ENCODE data around the gene BCDIN3D. TPM values are rescaled to one million over a fixed set of nuclear protein-coding genes. Genes with fewer than 3 reads are reported as not detected.

Gene BCDIN3D
- total RNA-seq, 1 experiment from 2014 or later: 3.3 TPM

DNA sequence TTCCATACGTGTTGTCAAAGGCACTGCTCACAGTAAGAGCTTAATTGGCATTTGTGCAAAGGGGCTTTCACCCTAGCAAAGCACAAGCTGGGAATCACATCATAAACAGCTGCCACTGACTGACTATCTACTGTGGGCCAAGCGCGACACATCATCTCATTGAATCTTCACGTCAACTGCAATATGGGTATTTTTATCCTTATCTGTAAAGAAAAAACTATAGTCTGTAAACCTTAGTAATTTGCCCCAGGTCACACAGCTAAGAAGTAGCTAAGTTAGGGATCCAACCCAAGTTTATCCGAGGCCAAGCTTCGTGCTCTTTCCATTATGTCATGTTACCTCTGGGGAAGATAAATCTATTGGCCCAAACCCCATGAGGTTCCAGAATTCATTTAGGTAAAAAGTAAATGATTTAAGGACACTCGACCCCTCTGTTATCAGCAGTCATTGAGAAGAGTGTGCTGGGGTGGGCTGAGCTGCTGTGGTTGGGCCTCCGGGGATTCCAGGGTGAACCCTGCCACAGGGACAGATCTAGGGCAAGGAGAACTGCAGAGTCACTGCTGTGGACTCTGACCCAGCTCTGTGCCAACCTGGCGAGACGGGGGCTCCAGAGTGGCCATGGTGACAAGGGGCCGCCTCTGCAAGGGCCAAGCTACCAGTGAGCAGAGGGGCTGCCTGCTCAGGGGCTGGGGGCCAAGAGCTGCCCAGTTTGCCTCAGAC is 42.3 kb downstream of the BCDIN3D start:
- Histone ChIP-seq H2BK12ac (ENCODE audit: insufficient read length, low read depth, low read length) (no peak overlapping the region), H3K4me2 (ENCODE audit: insufficient read depth, insufficient read length, low read length) (no peak overlapping the region), H3K27me3 (ENCODE audit: insufficient read depth, low read length) (no peaks in the 10 kb centered on the region), H4K8ac (replicated peaks; ENCODE audit: insufficient read length, low read depth, low read length) (no peak overlapping the region), H3K27ac (ENCODE audit: insufficient read length, low read depth, low read length) (no peak overlapping the region), H3K79me1 (ENCODE audit: insufficient read depth, low read depth, low read length, poor library complexity, severe bottlenecking) (no peaks in the 10 kb centered on the region), H3T11ph (ENCODE audit: low read length) (no peak overlapping the region), H2AFZ (ENCODE audit: low read length) (no peak overlapping the region), H3K14ac (ENCODE audit: insufficient read depth, low read length) (no peak overlapping the region), H3K4ac (ENCODE audit: low read depth, low read length) (no peak overlapping the region), H3K9me3 (ENCODE audit: control insufficient read depth, low read depth, low read length) (no peaks in the 10 kb centered on the region), H2BK120ac (ENCODE audit: low read depth, low read length, poor library complexity, severe bottlenecking) (no peak overlapping the region), H4K91ac (ENCODE audit: insufficient read length, low read depth, low read length) (no peak overlapping the region), H4K5ac (ENCODE audit: insufficient read length, low read depth, low read length) (no peak overlapping the region), H3K4me1 (ENCODE audit: insufficient read depth, low read length) (no peaks in the 10 kb centered on the region), H4K20me1 (ENCODE audit: control insufficient read depth, insufficient read depth, insufficient read length) (no peaks in the 10 kb centered on the region), H3K18ac (ENCODE audit: insufficient read length, low read depth, low read length) (no peak overlapping the region), H2AK5ac (ENCODE audit: insufficient read length, low read length) (no peak overlapping the region), H2BK20ac (ENCODE audit: low read depth, low read length, poor library complexity, severe bottlenecking) (no peak overlapping the region), H3K9ac (ENCODE audit: extremely low read depth, insufficient read length, low read length) (no peak overlapping the region), H3K23ac (ENCODE audit: insufficient read length, low read depth, low read length) (no peak overlapping the region), H3K23me2 (ENCODE audit: insufficient read length, low read depth, low read length, poor library complexity, severe bottlenecking) (no peaks in the 10 kb centered on the region), H2BK5ac (ENCODE audit: insufficient read length, low read length) (no peak overlapping the region), H2BK15ac (ENCODE audit: low read depth, low read length) (no peak overlapping the region), H3K79me2 (ENCODE audit: insufficient read depth, low read length) (no peaks in the 10 kb centered on the region), H3K56ac (ENCODE audit: insufficient read length, low read depth, low read length) (no peak overlapping the region)
- peaks cover 16 to 58% (median 22%) of the 10 kb centered on the region in 3 experiments for H3K36me3 Mint-ChIP-seq (ENCODE audit: insufficient read depth in 1 of 3, low read depth in 3 of 3)
- no peak for DNase-seq
- TF ChIP-seq, protein P1, sequence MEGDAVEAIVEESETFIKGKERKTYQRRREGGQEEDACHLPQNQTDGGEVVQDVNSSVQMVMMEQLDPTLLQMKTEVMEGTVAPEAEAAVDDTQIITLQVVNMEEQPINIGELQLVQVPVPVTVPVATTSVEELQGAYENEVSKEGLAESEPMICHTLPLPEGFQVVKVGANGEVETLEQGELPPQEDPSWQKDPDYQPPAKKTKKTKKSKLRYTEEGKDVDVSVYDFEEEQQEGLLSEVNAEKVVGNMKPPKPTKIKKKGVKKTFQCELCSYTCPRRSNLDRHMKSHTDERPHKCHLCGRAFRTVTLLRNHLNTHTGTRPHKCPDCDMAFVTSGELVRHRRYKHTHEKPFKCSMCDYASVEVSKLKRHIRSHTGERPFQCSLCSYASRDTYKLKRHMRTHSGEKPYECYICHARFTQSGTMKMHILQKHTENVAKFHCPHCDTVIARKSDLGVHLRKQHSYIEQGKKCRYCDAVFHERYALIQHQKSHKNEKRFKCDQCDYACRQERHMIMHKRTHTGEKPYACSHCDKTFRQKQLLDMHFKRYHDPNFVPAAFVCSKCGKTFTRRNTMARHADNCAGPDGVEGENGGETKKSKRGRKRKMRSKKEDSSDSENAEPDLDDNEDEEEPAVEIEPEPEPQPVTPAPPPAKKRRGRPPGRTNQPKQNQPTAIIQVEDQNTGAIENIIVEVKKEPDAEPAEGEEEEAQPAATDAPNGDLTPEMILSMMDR (conservative IDR thresholded peaks at IDR 0.05): no peak
- H3K27me3 Mint-ChIP-seq (ENCODE audit: low read depth): no peaks in the 10 kb centered on the region
- H3K4me3 Mint-ChIP-seq: no peak overlapping the region
- peak overlapping the region in 1 of 3 experiments; percentile 31; a peak in 1 of 7 replicates for H3K27ac Mint-ChIP-seq
- no peaks in the 10 kb centered on the region for H3K9me3 Mint-ChIP-seq
- WGBS (ENCODE audit: extremely low coverage, insufficient read length, low lambda C conversion rate): no CpG with 5 or more reads among the region's 11 CpGs
- no peaks in the 10 kb centered on the region for H3K4me1 Mint-ChIP-seq
